SK-N-SH treated with all-trans-retinoic acid at 6 μM for 48 hours (cell line): Measurements from ENCODE around the gene ENC1.

Source experiments
- ARNTL ChIP-seq: fragments of 450-650 bp; formaldehyde crosslinking; IDR thresholded peaks from 2 replicates; pipeline ENCODE4 v1.5.0; 2020; ENCODE audit warnings: low read depth, mild to moderate bottlenecking, moderate library complexity, borderline replicate concordance
- CREB5 ChIP-seq: fragments of 250-450 bp; sonication (Bioruptor Pico); IDR thresholded peaks from 2 replicates; pipeline ENCODE4 v1.5.1; 2020; ENCODE audit warnings: low read depth, mild to moderate bottlenecking, moderate library complexity
- CSDC2 ChIP-seq: fragments of 250-450 bp; sonication (Bioruptor Pico); IDR thresholded peaks from 2 replicates; pipeline ENCODE4 v1.5.0; 2020; ENCODE audit warnings: mild to moderate bottlenecking, moderate library complexity
- CSRNP3 ChIP-seq: fragments of 250-450 bp; sonication (Bioruptor Pico); IDR thresholded peaks from 2 replicates; pipeline ENCODE4 v1.5.1; 2021; ENCODE audit warnings: mild to moderate bottlenecking, moderate library complexity
- ISL1 ChIP-seq: fragments of 250-450 bp; sonication (Bioruptor Pico); IDR thresholded peaks from 2 replicates; pipeline ENCODE4 v2.1.2; 2022; ENCODE audit warnings: mild to moderate bottlenecking, moderate library complexity
- PATZ1 ChIP-seq: fragments of 250-450 bp; sonication (Bioruptor Pico); IDR thresholded peaks from 2 replicates; pipeline ENCODE4 v1.8.0; 2020; ENCODE audit warnings: mild to moderate bottlenecking, moderate library complexity, borderline replicate concordance
- POU6F1 ChIP-seq: fragments of 250-450 bp; sonication (Bioruptor Pico); IDR thresholded peaks from 2 replicates; pipeline ENCODE4 v1.8.0; 2021; ENCODE audit warnings: low read depth, mild to moderate bottlenecking, moderate library complexity, borderline replicate concordance
- RARB ChIP-seq: fragments of 250-450 bp; sonication (Bioruptor Pico); IDR thresholded peaks from 2 replicates; pipeline ENCODE4 v1.8.0; 2021; ENCODE audit warnings: mild to moderate bottlenecking, moderate library complexity
- TCF4 ChIP-seq: fragments of 250-450 bp; sonication (Bioruptor Pico); IDR thresholded peaks from 2 replicates; pipeline ENCODE4 v1.8.0; 2021; ENCODE audit warnings: mild to moderate bottlenecking, moderate library complexity, borderline replicate concordance
- ZFP30 ChIP-seq: fragments of 450-650 bp; formaldehyde crosslinking; IDR thresholded peaks from 2 replicates; pipeline ENCODE4 v1.5.0; 2022; ENCODE audit warnings: mild to moderate bottlenecking, moderate library complexity
- ZNF565 ChIP-seq: fragments of 450-650 bp; formaldehyde crosslinking; conservative IDR thresholded peaks from 2 replicates; pipeline ENCODE4 v1.5.0; 2020; ENCODE audit warnings: low read depth, mild to moderate bottlenecking, moderate library complexity
- TF ChIP-seq, protein P1 (sequence below): fragments of 250-450 bp; sonication (Bioruptor Pico); IDR thresholded peaks from 2 replicates; pipeline ENCODE4 v1.5.0; 2020; ENCODE audit warnings: mild to moderate bottlenecking, moderate library complexity

- TF ChIP-seq PATZ1 (CRISPR knock-in tag) = no peak
- TF ChIP-seq CSDC2 = no peak
- no peak for TF ChIP-seq CREB5 (CRISPR knock-in tag)
- TF ChIP-seq TCF4 = no peak
- TF ChIP-seq ZNF565 (CRISPR knock-in tag) = no peak
- no peak for TF ChIP-seq ZFP30 (CRISPR knock-in tag)
- no peak for TF ChIP-seq ARNTL
- TF ChIP-seq, protein P1, sequence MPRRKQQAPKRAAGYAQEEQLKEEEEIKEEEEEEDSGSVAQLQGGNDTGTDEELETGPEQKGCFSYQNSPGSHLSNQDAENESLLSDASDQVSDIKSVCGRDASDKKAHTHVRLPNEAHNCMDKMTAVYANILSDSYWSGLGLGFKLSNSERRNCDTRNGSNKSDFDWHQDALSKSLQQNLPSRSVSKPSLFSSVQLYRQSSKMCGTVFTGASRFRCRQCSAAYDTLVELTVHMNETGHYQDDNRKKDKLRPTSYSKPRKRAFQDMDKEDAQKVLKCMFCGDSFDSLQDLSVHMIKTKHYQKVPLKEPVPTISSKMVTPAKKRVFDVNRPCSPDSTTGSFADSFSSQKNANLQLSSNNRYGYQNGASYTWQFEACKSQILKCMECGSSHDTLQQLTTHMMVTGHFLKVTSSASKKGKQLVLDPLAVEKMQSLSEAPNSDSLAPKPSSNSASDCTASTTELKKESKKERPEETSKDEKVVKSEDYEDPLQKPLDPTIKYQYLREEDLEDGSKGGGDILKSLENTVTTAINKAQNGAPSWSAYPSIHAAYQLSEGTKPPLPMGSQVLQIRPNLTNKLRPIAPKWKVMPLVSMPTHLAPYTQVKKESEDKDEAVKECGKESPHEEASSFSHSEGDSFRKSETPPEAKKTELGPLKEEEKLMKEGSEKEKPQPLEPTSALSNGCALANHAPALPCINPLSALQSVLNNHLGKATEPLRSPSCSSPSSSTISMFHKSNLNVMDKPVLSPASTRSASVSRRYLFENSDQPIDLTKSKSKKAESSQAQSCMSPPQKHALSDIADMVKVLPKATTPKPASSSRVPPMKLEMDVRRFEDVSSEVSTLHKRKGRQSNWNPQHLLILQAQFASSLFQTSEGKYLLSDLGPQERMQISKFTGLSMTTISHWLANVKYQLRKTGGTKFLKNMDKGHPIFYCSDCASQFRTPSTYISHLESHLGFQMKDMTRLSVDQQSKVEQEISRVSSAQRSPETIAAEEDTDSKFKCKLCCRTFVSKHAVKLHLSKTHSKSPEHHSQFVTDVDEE (CRISPR knock-in tag) = no peak
- no peak for TF ChIP-seq RARB (CRISPR knock-in tag)
- no peak for TF ChIP-seq CSRNP3 (CRISPR knock-in tag)
- TF ChIP-seq POU6F1 (CRISPR knock-in tag) = no peak
- no peak for TF ChIP-seq ISL1 (CRISPR knock-in tag)
These were observed 12.0 kb upstream of the ENC1 start for GRCh38 chr5:74652576-74652975.
